GM21447 (cell line): Measurements from ENCODE around the gene NRAP.

Experiments used
- ATAC-seq: cut with Tn5 transposase; IDR thresholded peaks from one replicate; pipeline ENCODE4 v1.9.1; 2021; ENCODE audit not compliant: unreplicated experiment

Gene NRAP

GRCh38 chr10:113663908-113664307, at the start of gene NRAP:
Gene NRAP (minus strand): TSS chr10:113664041. CDS start chr10:113663882, 159 bp downstream.
- ATAC-seq = no peak

GRCh38 chr10:113713640-113713982, 49.8 kb upstream of the NRAP start:
- ATAC-seq = no peak

- no peak for ATAC-seq
Observed at GRCh38 chr10:113712755-113713639, 49.2 kb upstream of the NRAP start.

- ATAC-seq = no peak
Observed at GRCh38 chr10:113712024-113712423, 48.2 kb upstream of the NRAP start.

- no peak for ATAC-seq
Observed at GRCh38 chr10:113711142-113711541, 47.3 kb upstream of the NRAP start.

GRCh38 chr10:113709221-113709838, 45.5 kb upstream of the NRAP start:
- ATAC-seq = no peak

- no peak for ATAC-seq
Observed at GRCh38 chr10:113708640-113709039, 44.8 kb upstream of the NRAP start.

- ATAC-seq = no peak
Observed at GRCh38 chr10:113706623-113707022, 42.8 kb upstream of the NRAP start.

GRCh38 chr10:113705344-113705652, 41.5 kb upstream of the NRAP start:
- no peak for ATAC-seq

- no peak for ATAC-seq
Observed at GRCh38 chr10:113704637-113705343, 40.9 kb upstream of the NRAP start.

- no peak for ATAC-seq
Observed at GRCh38 chr10:113697595-113697994, 33.8 kb upstream of the NRAP start.

- ATAC-seq = no peak
Observed at GRCh38 chr10:113695691-113696090, 31.9 kb upstream of the NRAP start.

- no peak for ATAC-seq
Observed at GRCh38 chr10:113693348-113693747, 29.5 kb upstream of the NRAP start.

- ATAC-seq = no peak
Observed at GRCh38 chr10:113692271-113692670, 28.4 kb upstream of the NRAP start.

- ATAC-seq = no peak
Observed at GRCh38 chr10:113691381-113691780, 27.5 kb upstream of the NRAP start.

- no peak for ATAC-seq
Observed at GRCh38 chr10:113690749-113691148, 26.9 kb upstream of the NRAP start.

GRCh38 chr10:113689574-113689973, 25.7 kb upstream of the NRAP start:
- ATAC-seq = no peak

- no peak for ATAC-seq
Observed at GRCh38 chr10:113689057-113689456, 25.2 kb upstream of the NRAP start.

GRCh38 chr10:113687037-113687436, 23.2 kb upstream of the NRAP start:
- ATAC-seq = no peak

GRCh38 chr10:113686028-113686427, 22.2 kb upstream of the NRAP start:
- ATAC-seq = no peak

GRCh38 chr10:113683300-113683699, 19.5 kb upstream of the NRAP start:
- no peak for ATAC-seq
